ENCODE data around the gene TMC1. TPM values are rescaled to one million over a fixed set of nuclear protein-coding genes. Genes with fewer than 3 reads are reported as not detected.

TMC1 gene
- total RNA-seq, 4 donors from 2014 or later: not detected

DNA sequence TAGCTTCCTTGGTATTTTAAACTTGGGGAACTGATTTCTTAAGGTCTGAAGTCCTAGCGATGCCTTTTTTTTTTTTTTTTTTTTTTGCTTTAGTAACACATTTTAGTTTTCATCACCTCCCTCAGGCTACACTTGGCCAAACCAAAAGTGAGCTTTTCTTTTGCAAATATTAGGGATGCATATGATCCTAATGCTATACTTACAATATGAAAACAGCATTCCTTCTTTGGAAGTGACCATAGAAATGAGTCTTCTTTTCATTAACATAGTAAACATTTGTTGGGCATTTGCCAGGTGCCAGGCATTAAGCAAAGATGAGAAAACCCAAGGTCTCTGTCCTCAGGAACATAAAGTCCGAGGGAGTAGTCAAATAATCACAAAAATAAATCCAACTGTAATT lies 241.6 kb downstream of the TMC1 start:
- Histone ChIP-seq H3K27me3 (peaks cover 3% of the 10 kb centered on the region), H3K36me3 (no peaks in the 10 kb centered on the region), H3K4me1 (no peaks in the 10 kb centered on the region), H3K4me3 (no peak overlapping the region), H3K9me3 (no peaks in the 10 kb centered on the region), H3K27ac (no peak overlapping the region)
- WGBS: 64% methylated on average over 2 of the region's 2 CpGs
- no peak for DNase-seq (ENCODE audit: low spot score in 2 of 2)
- TF ChIP-seq POLR2A (IDR thresholded peaks at IDR 0.05): no peak
- TF ChIP-seq, protein P1, sequence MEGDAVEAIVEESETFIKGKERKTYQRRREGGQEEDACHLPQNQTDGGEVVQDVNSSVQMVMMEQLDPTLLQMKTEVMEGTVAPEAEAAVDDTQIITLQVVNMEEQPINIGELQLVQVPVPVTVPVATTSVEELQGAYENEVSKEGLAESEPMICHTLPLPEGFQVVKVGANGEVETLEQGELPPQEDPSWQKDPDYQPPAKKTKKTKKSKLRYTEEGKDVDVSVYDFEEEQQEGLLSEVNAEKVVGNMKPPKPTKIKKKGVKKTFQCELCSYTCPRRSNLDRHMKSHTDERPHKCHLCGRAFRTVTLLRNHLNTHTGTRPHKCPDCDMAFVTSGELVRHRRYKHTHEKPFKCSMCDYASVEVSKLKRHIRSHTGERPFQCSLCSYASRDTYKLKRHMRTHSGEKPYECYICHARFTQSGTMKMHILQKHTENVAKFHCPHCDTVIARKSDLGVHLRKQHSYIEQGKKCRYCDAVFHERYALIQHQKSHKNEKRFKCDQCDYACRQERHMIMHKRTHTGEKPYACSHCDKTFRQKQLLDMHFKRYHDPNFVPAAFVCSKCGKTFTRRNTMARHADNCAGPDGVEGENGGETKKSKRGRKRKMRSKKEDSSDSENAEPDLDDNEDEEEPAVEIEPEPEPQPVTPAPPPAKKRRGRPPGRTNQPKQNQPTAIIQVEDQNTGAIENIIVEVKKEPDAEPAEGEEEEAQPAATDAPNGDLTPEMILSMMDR (IDR thresholded peaks at IDR 0.05): no peak
- no peak for TF ChIP-seq EP300 (IDR thresholded peaks at IDR 0.05)
- no peak for TF ChIP-seq POLR2AphosphoS5 (IDR thresholded peaks at IDR 0.05)

DNA sequence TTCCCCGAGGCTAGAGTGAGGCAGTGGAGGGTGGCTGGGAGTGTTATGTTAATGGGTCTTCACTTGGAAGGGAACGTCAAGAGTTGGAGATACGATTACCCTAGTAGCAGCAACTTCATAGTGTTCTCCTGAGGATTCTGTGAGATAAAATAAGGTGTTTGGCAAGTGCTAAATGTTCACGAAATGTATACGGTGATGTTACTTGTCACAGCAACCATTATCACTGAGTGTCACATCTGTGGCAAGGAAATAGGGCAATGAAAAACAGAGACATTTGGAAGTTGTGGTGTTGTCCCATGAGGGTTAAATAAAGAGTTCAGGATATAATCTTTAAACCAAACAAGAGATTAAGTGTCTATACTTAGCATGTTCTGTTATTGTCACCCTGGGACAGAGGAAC lies 248.1 kb downstream of the TMC1 start:
- no peak for TF ChIP-seq POLR2AphosphoS5 (IDR thresholded peaks at IDR 0.05)
- TF ChIP-seq POLR2A (IDR thresholded peaks at IDR 0.05): no peak
- TF ChIP-seq EP300 (IDR thresholded peaks at IDR 0.05): no peak
- TF ChIP-seq, protein P1 (IDR thresholded peaks at IDR 0.05): no peak
- H3K4me1 ChIP-seq: no peaks in the 10 kb centered on the region
- H3K27ac ChIP-seq: no peak overlapping the region
- 77% methylated on average over 5 of the region's 5 CpGs for WGBS
- H3K9me3 ChIP-seq: no peaks in the 10 kb centered on the region
- H3K36me3 ChIP-seq: no peaks in the 10 kb centered on the region
- H3K4me3 ChIP-seq: no peak overlapping the region
- no peak for DNase-seq (ENCODE audit: low spot score in 2 of 2)
- no peaks in the 10 kb centered on the region for H3K27me3 ChIP-seq

DNA sequence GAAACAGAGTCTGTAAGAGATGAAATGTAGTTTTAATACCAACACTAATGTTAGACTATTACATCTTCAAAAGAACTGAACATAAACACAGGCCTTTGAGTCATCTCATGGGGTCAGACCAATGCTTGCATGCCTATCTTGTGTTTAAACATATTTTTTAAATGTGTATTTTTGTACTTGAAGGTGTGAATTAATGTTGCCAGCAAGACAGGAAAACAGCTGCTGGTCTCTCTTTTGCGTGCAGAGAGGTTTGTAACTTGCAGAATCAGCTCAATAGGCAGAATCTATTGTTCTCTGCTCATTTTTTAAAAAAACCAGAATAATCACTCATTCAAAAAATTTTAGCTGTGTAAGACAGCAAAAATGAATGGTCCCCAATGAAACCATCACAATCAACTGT lies 251.3 kb downstream of the TMC1 start:
- no peak overlapping the region for H3K27ac ChIP-seq
- WGBS: 86% methylated on average over 1 of the region's 1 CpG
- no peaks in the 10 kb centered on the region for H3K36me3 ChIP-seq
- DNase-seq (ENCODE audit: low spot score in 2 of 2): no peak
- no peak for TF ChIP-seq EP300 (IDR thresholded peaks at IDR 0.05)
- TF ChIP-seq POLR2AphosphoS5 (IDR thresholded peaks at IDR 0.05): no peak
- TF ChIP-seq, protein P1 (IDR thresholded peaks at IDR 0.05): no peak
- TF ChIP-seq POLR2A (IDR thresholded peaks at IDR 0.05): no peak
- H3K27me3 ChIP-seq: no peaks in the 10 kb centered on the region
- no peak overlapping the region for H3K4me3 ChIP-seq
- H3K4me1 ChIP-seq: no peaks in the 10 kb centered on the region
- no peaks in the 10 kb centered on the region for H3K9me3 ChIP-seq

DNA sequence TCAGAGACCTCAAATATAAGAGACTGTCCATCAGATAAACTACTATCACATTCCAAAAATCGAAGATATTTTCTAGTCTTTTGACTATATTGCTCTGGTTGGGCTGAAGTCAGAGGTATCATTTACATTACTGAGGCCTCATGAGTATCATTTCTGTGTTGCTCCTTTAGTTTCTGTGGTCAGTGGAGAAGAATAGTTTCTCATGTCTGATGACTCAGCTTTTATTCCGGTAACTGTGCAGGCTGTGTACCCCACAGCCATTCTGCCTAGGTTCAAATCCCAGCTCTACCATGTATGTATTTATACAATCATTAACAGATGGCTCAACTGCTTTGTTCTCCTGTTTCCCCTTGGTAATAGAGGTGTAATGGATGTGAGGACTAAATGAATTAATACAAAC lies 252.2 kb downstream of the TMC1 start:
- 81% methylated on average over 2 of the region's 2 CpGs for WGBS
- H3K4me3 ChIP-seq: no peak overlapping the region
- no peaks in the 10 kb centered on the region for H3K4me1 ChIP-seq
- H3K27me3 ChIP-seq: no peaks in the 10 kb centered on the region
- no peaks in the 10 kb centered on the region for H3K36me3 ChIP-seq
- DNase-seq (ENCODE audit: low spot score in 2 of 2): no peak
- no peak overlapping the region for H3K27ac ChIP-seq
- TF ChIP-seq, protein P1 (IDR thresholded peaks at IDR 0.05): no peak
- TF ChIP-seq EP300 (IDR thresholded peaks at IDR 0.05): no peak
- no peak for TF ChIP-seq POLR2A (IDR thresholded peaks at IDR 0.05)
- TF ChIP-seq POLR2AphosphoS5 (IDR thresholded peaks at IDR 0.05): no peak
- no peaks in the 10 kb centered on the region for H3K9me3 ChIP-seq

DNA sequence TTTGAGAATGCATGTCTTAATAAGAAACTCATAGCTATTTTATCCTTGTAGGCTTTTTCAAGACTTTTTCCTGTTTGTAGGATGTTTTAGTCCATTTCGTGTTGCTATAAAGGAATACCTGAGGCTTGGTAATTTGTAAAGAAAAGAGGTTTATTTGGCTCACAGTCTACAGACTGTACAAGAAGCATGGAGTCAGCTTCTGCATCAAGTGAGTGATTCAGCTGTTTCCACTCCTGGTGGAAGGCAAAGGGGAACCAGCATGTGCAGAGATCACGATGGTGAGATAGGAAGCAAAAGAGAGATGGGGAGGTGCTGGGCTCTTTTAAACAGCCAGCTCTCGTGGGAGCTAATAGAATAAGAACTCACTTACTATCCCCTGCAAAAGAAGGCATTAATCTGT lies 254.2 kb downstream of the TMC1 start:
- H3K27ac ChIP-seq: no peak overlapping the region
- H3K4me3 ChIP-seq: no peak overlapping the region
- no peaks in the 10 kb centered on the region for H3K27me3 ChIP-seq
- WGBS: 76% methylated on average over 3 of the region's 3 CpGs
- TF ChIP-seq EP300 (IDR thresholded peaks at IDR 0.05): no peak
- no peak for TF ChIP-seq POLR2AphosphoS5 (IDR thresholded peaks at IDR 0.05)
- no peak for TF ChIP-seq POLR2A (IDR thresholded peaks at IDR 0.05)
- TF ChIP-seq, protein P1 (IDR thresholded peaks at IDR 0.05): no peak
- H3K4me1 ChIP-seq: no peaks in the 10 kb centered on the region
- DNase-seq (ENCODE audit: low spot score in 2 of 2): no peak
- H3K9me3 ChIP-seq: no peaks in the 10 kb centered on the region
- H3K36me3 ChIP-seq: no peaks in the 10 kb centered on the region

All from suprapubic skin (tissue), 4 donors.